Neural cell (in vitro differentiated cells): Measurements from ENCODE around the gene RNU7-1.

Experiments used
- EP300 ChIP-seq: fragments of 450-650 bp; conservative IDR thresholded peaks from 2 replicates; pipeline ENCODE4 v1.6.1; 2014; ENCODE audit warnings: antibody characterized with exemption, mild to moderate bottlenecking, moderate library complexity; ENCODE audit not compliant: poor library complexity, severe bottlenecking
- EZH2 ChIP-seq: fragments of 200-600, 300-800 bp; shearing (Covaris generic), sonication (generic); IDR thresholded peaks from 2 replicates; pipeline ENCODE4 v1.6.1; 2014; ENCODE audit warnings: antibody characterized with exemption, low read length, borderline replicate concordance, mild to moderate bottlenecking; ENCODE audit not compliant: insufficient read depth, poor library complexity, severe bottlenecking
- POLR2AphosphoS5 ChIP-seq: IDR thresholded peaks from 2 replicates; pipeline ENCODE4 v1.6.1; 2012
- RAD21 ChIP-seq: fragments of 450-650 bp; conservative IDR thresholded peaks from 2 replicates; pipeline ENCODE4 v1.6.1; 2014; ENCODE audit warnings: antibody characterized with exemption, mild to moderate bottlenecking, moderate library complexity
- REST ChIP-seq: IDR thresholded peaks from 2 replicates; pipeline ENCODE4 v1.6.1; 2012; ENCODE audit warnings: borderline replicate concordance
- TF ChIP-seq, protein P1 (sequence below): fragments of 450-650 bp; IDR thresholded peaks from 2 replicates; pipeline ENCODE4 v1.5.1; 2014; ENCODE audit warnings: antibody characterized with exemption, mild to moderate bottlenecking, moderate library complexity; ENCODE audit not compliant: poor library complexity, severe bottlenecking

- TF ChIP-seq, protein P1, sequence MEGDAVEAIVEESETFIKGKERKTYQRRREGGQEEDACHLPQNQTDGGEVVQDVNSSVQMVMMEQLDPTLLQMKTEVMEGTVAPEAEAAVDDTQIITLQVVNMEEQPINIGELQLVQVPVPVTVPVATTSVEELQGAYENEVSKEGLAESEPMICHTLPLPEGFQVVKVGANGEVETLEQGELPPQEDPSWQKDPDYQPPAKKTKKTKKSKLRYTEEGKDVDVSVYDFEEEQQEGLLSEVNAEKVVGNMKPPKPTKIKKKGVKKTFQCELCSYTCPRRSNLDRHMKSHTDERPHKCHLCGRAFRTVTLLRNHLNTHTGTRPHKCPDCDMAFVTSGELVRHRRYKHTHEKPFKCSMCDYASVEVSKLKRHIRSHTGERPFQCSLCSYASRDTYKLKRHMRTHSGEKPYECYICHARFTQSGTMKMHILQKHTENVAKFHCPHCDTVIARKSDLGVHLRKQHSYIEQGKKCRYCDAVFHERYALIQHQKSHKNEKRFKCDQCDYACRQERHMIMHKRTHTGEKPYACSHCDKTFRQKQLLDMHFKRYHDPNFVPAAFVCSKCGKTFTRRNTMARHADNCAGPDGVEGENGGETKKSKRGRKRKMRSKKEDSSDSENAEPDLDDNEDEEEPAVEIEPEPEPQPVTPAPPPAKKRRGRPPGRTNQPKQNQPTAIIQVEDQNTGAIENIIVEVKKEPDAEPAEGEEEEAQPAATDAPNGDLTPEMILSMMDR = no peak
- TF ChIP-seq EZH2 (no peak), REST (no peak), RAD21 (no peak), POLR2AphosphoS5 (no peak), EP300 (no peak)
These were observed 34.0 kb upstream of the RNU7-1 start for GRCh38 chr12:6909421-6910145.
